GM18499 (cell line): ENCODE results near the gene ITGAX.
"Not testable (repeated sequence)": the region's sequence is repeated elsewhere in the genome, so short reads cannot be mapped to it uniquely, and the experiment has no call there.

Source experiments
- ATAC-seq: cut with Tn5 transposase; IDR thresholded peaks from one replicate; pipeline ENCODE4 v1.9.1; 2021; ENCODE audit warnings: moderate number of reproducible peaks; ENCODE audit not compliant: insufficient read depth, unreplicated experiment

ITGAX gene

DNA sequence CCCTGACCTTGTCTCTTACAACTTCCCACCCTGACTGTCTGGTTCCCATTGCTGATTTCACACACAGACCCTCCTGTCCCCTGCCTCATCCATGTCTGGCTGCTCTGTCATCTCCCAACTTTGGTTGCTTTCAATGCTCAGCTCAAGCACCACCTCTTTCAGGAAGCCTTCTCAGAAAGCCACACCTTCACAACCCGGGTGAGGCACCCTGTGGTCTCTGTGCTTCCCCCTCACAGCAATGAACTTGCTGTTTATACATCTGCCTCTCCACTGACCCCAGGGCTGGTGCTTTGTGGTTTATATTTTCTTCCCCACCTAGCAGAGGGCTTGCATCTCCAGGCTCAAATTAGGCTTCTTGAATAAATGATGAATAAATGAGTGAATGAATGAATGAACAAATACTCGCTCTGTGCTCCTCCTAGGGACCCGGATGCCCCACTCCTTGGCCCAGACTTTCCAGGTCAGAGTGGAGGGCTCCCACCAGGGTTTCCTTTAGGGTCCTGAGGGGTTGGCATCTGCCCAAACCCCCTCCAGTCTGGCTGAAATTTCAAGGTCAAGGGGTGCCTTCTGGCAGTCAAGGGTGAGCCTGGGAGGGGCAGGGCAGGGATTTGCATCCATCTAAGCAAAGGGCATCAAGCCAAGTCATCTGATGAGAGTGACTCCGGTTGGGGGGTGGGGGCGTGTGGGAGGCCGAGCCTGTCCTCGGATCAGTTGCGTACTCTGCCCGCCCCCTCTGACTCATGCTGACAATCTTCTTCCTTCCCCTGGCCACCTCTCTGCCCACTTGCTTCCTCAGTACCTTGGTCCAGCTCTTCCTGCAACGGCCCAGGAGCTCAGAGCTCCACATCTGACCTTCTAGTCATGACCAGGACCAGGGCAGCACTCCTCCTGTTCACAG is at the start of gene ITGAX:
Gene ITGAX, plus strand, starts transcription at position 783 of the 898 bp plus-strand sequence. Its CDS starts 79 bp downstream, at position 862.
- ATAC-seq, result peak; percentile 57

DNA sequence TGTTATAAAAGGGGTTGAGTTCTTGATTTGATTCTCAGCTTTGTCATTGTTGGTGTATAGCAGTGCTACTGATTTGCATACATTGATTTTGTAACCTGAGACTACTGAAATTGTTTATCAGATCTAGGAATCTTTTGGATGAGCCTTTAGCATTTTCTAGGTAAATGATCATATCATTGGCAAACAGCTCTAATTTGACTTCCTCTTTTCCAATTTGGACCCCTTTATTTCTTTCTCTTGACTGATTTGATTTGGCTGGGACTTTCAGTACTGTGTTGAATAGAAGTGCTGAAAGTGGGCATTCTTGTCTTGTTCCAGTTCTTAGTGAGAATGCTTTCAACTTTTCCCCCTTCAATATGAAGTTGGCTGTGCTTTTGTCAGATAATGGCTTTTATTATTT is 49.8 kb upstream of the ITGAX start:
- no peak for ATAC-seq

DNA sequence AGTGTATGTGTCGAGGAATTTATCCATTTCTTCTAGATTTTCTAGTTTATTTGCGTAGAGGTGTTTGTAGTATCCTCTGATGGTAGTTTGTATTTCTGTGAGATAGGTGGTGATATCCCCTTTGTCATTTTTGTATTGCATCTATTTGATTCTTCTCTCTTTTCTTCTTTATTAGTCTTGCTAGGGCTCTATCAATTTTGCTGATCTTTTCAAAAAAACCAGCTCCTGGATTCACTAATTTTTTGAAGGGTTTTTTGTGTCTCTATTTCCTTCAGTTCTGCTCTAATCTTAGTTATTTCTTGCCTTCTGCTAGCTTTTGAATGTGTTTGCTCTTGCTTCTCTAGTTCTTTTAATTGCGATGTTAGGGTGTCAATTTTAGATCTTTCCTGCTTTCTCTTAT is 46.6 kb upstream of the ITGAX start:
- not testable (repeated sequence) for ATAC-seq

- ATAC-seq, result no peak
Measured at GRCh38 chr16:31322500-31322899, 32.5 kb upstream of the ITGAX start.

DNA sequence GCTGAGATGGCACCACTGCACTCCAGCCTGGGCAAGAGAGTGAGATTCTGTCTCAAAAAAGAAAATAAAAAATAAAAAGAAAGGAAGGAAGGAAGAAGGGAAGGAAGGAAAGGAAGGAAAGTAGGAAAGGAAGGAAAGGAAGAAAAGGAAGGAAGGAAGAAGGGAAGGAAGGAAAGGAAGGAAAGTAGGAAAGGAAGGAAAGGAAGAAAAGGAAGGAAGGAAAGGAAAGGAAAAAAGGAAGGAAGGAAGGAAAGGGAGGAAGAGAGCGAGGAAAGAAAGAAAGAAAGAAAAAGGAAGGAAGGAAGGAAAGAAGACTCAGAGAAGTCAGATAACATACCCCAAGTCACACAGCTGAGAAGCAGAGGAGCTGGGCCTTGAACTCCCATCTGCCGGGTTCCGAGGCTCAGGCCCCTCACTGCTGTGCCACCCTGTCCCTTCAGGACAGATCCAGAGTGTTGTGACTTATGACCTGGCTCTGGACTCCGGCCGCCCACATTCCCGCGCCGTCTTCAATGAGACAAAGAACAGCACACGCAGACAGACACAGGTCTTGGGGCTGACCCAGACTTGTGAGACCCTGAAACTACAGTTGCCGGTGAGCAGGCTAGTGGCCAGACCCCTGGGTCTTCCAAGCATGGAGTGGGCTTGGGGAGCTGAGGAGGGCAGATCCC is 30.9 kb upstream of the ITGAX start:
- ATAC-seq, result no peak

DNA sequence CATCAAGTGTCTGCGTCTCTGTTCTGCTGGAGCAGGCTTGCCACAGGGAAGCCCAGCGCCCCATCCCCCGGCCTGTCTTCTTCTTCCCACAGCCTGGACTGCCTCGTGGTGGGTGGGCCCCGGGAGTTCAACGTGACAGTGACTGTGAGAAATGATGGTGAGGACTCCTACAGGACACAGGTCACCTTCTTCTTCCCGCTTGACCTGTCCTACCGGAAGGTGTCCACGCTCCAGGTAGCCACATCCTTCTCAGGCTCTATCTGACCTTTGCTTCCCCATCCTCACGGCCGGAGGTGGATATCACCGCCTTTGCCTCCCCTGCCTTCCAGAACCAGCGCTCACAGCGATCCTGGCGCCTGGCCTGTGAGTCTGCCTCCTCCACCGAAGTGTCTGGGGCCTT is 29.8 kb upstream of the ITGAX start:
- ATAC-seq, result no peak

- no peak for ATAC-seq
Measured at GRCh38 chr16:31327646-31328225, 27.2 kb upstream of the ITGAX start.

DNA sequence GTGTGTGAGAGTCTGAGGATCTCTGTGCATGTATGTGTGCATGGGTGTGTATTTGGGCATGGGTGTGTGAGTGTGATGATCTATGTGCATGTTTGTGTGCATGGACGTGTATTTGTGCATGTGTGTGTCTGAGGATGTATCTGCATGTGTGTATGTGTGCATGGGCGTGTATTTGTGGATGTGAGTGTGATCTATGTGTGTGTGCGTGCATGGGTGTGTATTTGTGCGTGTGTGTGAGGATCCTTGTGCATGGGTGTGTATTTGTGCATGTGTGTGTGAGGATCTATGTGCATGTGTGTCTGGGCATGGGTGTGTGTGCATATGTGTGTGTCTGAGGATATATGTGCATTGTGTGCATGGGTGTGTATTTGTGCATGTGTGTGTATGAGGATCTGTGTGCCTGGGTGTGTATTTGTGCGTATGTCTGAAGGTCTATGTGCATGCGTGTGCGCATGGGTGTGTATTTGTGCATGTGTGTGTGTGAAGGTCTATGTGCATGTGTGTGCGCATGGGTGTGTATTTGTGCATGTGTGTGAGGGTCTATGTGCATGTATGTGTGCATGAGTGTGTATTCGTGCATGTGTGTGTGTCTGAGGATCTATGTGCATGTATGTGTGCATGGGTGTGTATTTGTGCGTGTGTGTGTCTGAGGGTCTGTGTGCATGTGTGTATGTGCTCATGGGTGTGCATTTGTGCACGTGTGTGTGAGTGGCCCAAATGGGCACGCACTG is 26.5 kb upstream of the ITGAX start:
- no peak for ATAC-seq

DNA sequence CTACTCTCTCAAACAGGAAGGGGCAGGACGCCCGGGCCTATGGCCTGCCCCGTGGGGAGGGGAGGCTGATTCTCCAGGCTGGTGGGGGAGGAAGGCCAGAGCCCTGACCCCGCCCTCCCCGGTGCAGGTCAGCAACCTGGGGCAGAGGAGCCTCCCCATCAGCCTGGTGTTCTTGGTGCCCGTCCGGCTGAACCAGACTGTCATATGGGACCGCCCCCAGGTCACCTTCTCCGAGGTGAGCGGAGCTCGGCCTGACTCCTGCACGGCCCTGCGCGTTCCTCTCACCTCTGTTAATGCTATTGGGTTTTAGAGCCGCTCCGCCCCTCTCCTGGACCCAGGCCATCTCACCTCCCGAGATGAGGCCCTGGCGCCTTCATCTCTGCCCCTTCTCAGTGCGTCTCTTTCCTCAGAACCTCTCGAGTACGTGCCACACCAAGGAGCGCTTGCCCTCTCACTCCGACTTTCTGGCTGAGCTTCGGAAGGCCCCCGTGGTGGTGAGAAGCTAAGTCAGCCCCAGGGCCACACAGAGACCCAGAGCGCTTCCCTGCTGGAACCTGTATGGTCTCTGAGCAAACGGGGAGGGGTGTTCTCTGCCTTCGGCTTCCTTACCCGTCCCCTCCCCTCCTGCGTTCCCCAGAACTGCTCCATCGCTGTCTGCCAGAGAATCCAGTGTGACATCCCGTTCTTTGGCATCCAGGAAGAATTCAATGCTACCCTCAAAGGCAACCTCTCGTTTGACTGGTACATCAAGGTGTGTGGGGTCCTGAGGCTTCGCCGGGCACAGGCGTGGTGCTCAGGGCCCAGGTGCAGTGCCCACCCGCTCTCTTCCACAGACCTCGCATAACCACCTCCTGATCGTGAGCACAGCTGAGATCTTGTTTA is 25.1 kb upstream of the ITGAX start:
- ATAC-seq, result no peak

GRCh38 chr16:31330553-31330890 is 24.5 kb upstream of the ITGAX start:
- no peak for ATAC-seq

DNA sequence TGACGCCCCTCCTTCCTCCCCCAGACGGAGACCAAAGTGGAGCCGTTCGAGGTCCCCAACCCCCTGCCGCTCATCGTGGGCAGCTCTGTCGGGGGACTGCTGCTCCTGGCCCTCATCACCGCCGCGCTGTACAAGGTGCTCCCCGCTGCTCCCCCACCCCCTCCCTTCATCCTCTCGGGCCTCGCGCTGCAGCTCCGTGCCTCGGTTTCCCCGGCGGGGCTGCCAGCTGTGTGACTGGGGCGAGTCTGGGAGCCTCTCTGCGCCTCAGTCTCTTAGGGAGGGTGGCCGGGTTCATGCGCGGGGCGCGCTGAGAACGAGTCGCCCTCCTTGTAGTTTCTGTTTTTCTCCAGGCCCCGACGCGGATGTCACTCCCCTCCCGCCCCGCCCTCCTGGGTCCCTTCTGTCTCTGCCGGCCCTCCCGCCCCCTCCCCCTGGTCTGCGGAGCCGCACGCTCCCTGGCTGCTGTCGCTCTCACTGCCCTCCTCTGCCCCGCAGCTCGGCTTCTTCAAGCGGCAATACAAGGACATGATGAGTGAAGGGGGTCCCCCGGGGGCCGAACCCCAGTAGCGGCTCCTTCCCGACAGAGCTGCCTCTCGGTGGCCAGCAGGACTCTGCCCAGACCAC is 23.7 kb upstream of the ITGAX start:
- no peak for ATAC-seq

- no peak for ATAC-seq
Measured at GRCh38 chr16:31331807-31332301, 23.1 kb upstream of the ITGAX start.

GRCh38 chr16:31332544-31332943 is 22.4 kb upstream of the ITGAX start:
- no peak for ATAC-seq

DNA sequence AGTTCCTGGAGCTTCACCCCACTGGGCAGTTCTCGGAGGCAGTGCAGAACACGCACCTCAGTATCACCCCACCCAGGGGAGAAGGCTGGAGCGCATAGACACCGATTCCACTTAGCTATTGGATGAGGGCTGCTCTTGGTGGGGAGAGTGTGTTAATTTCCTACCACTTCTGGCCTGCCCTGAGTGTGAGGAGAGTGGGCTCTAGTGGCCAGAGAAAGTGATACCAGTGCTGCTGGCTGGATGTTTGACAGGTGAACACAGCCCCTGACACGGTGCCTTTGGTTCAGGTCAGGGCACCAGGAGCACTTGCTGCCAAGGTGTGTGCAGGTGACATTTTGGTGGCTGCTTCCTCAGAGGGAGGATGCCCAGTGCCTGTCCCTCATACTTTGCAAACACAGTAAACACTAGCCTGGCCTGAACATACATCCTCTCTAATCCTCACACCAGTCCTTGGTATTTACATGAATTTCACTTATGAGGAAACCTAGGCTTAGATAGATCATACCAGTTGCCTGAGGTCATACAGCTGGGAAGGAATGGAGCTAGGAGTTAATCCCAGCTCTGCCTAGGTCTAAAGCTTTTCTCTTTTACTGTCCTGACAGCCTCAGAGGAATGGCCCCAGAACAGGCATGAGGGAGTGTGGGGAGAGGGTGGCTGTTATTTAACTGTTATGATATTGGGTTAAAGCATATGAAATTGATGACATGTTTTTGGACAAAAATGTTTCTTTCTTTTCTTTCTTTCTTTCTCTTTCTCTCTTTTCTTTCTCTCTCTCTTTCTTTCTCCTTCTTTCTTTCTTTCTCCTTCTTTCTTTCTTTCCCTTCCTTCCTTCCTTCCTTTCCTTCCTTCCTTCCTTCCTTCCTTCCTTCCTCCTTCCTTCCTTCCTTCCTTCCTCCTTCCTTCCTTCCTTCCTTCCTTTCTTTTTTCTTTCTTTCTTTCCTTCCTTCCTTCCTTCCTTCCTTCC is 21.0 kb upstream of the ITGAX start:
- ATAC-seq, result no peak

DNA sequence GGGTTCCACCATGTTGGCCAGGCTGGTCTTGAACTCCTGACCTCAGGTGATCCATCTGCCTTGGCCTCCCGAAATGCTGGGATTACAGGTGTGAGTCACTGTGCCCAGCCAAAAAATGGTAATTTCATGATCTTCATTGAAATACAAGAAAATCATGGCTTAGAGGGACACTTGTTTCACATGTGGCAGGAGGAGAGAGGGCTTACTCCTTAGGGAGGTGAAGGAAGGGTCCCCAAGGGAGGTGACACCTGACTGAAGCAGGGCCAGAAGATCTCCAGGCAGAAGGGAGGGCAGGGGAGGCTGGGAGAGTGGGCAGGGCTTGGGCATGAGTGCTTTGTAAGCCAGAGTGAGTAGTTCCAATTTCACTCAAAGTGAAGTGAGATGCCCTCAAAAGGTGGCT is 20.0 kb upstream of the ITGAX start:
- ATAC-seq, result no peak

GRCh38 chr16:31335431-31335830 is 19.5 kb upstream of the ITGAX start:
- ATAC-seq, result no peak

DNA sequence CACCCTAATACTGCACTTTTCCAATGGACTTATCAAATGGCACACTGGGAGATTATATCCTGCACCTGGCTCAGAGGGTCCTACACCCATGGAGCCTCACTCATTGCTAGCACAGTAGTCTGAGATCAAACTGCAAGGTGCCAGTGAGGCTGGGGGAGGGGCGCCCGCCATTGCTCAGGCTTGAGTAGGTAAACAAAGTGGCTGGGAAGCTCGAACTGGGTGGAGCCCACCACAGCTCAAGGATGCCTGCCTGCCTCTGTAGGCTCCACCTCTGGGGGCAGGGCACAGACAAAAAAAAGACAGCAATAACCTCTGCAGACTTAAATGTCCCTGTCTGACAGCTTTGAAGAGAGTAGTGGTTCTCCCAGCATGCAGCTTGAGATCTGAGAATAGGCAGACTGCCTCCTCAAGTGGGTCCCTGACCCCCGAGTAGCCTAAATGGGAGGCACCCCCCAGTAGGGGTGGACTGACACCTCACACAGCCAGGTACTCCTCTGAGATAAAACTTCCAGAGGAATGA is 16.8 kb upstream of the ITGAX start:
- ATAC-seq, result not testable (repeated sequence)

GRCh38 chr16:31344712-31345111 is 10.3 kb upstream of the ITGAX start:
- peak; percentile 76 for ATAC-seq
